Measurements from ENCODE around the gene DPYD. TPM values are rescaled to one million over a fixed set of nuclear protein-coding genes. Genes with fewer than 3 reads are reported as not detected.

Gene DPYD
- total and polyA plus RNA-seq, 10 of the 15 experiments (the other 5 are each of a cell fraction or from before 2014, with no cell fraction given): 5.7 to 23.8 (median 10.2) TPM

DNA sequence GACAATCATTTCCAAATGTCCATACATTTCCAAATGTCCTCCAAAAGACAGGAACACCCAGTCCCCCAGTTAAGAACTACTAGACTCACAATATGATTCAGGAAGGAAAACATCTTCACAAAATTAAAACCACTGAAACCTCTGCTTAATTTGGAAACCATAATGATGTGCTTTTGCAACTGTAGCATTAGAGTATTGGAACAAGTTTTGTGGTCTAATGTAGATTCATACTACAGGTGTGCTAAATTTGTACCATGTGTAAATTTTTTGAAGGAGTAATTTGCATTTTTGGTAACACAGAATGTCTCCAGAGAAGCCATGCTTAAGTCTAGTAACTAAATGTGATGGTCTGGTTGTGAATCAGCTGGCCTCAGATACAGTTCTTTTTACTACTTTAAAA lies 129.6 kb downstream of the DPYD start (continued):
- TF ChIP-seq, protein P1, sequence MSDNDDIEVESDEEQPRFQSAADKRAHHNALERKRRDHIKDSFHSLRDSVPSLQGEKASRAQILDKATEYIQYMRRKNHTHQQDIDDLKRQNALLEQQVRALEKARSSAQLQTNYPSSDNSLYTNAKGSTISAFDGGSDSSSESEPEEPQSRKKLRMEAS (IDR thresholded peaks at IDR 0.05; ENCODE audit: low read depth, low read length): no peak
- TF ChIP-seq, protein P2, sequence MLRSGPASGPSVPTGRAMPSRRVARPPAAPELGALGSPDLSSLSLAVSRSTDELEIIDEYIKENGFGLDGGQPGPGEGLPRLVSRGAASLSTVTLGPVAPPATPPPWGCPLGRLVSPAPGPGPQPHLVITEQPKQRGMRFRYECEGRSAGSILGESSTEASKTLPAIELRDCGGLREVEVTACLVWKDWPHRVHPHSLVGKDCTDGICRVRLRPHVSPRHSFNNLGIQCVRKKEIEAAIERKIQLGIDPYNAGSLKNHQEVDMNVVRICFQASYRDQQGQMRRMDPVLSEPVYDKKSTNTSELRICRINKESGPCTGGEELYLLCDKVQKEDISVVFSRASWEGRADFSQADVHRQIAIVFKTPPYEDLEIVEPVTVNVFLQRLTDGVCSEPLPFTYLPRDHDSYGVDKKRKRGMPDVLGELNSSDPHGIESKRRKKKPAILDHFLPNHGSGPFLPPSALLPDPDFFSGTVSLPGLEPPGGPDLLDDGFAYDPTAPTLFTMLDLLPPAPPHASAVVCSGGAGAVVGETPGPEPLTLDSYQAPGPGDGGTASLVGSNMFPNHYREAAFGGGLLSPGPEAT (IDR thresholded peaks at IDR 0.05; ENCODE audit: low read depth): peak; percentile 47; the same call in 1 of the 2 replicates
- TF ChIP-seq SMARCA5 (IDR thresholded peaks at IDR 0.05): no peak
- TF ChIP-seq MYB (IDR thresholded peaks at IDR 0.05; ENCODE audit: borderline replicate concordance, low read depth, low read length): no peak
- TF ChIP-seq, protein P3, sequence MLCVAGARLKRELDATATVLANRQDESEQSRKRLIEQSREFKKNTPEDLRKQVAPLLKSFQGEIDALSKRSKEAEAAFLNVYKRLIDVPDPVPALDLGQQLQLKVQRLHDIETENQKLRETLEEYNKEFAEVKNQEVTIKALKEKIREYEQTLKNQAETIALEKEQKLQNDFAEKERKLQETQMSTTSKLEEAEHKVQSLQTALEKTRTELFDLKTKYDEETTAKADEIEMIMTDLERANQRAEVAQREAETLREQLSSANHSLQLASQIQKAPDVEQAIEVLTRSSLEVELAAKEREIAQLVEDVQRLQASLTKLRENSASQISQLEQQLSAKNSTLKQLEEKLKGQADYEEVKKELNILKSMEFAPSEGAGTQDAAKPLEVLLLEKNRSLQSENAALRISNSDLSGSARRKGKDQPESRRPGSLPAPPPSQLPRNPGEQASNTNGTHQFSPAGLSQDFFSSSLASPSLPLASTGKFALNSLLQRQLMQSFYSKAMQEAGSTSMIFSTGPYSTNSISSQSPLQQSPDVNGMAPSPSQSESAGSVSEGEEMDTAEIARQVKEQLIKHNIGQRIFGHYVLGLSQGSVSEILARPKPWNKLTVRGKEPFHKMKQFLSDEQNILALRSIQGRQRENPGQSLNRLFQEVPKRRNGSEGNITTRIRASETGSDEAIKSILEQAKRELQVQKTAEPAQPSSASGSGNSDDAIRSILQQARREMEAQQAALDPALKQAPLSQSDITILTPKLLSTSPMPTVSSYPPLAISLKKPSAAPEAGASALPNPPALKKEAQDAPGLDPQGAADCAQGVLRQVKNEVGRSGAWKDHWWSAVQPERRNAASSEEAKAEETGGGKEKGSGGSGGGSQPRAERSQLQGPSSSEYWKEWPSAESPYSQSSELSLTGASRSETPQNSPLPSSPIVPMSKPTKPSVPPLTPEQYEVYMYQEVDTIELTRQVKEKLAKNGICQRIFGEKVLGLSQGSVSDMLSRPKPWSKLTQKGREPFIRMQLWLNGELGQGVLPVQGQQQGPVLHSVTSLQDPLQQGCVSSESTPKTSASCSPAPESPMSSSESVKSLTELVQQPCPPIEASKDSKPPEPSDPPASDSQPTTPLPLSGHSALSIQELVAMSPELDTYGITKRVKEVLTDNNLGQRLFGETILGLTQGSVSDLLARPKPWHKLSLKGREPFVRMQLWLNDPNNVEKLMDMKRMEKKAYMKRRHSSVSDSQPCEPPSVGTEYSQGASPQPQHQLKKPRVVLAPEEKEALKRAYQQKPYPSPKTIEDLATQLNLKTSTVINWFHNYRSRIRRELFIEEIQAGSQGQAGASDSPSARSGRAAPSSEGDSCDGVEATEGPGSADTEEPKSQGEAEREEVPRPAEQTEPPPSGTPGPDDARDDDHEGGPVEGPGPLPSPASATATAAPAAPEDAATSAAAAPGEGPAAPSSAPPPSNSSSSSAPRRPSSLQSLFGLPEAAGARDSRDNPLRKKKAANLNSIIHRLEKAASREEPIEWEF (IDR thresholded peaks at IDR 0.05; ENCODE audit: insufficient replicate concordance, low read depth, low read length): no peak
- TF ChIP-seq NR2F1 (conservative IDR thresholded peaks at IDR 0.05): no peak
- TF ChIP-seq, protein P4, sequence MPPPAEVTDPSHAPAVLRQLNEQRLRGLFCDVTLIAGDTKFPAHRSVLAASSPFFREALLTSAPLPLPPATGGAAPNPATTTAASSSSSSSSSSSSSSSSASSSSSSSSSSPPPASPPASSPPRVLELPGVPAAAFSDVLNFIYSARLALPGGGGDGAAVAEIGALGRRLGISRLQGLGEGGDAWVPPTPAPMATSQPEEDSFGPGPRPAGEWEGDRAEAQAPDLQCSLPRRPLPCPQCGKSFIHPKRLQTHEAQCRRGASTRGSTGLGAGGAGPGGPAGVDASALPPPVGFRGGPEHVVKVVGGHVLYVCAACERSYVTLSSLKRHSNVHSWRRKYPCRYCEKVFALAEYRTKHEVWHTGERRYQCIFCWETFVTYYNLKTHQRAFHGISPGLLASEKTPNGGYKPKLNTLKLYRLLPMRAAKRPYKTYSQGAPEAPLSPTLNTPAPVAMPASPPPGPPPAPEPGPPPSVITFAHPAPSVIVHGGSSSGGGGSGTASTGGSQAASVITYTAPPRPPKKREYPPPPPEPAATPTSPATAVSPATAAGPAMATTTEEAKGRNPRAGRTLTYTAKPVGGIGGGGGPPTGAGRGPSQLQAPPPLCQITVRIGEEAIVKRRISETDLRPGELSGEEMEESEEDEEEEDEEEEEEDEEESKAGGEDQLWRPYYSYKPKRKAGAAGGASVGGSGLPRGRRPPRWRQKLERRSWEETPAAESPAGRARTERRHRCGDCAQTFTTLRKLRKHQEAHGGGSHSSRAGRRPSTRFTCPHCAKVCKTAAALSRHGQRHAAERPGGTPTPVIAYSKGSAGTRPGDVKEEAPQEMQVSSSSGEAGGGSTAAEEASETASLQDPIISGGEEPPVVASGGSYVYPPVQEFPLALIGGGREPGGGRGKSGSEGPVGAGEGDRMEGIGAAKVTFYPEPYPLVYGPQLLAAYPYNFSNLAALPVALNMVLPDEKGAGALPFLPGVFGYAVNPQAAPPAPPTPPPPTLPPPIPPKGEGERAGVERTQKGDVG (CRISPR knock-in tag; IDR thresholded peaks at IDR 0.05): no peak
- TF ChIP-seq RUNX3 (IDR thresholded peaks at IDR 0.05; ENCODE audit: low read length): peak; percentile 94
- TF ChIP-seq NFYB (IDR thresholded peaks at IDR 0.05; ENCODE audit: insufficient read depth, low read depth, low read length): no peak
- TF ChIP-seq, protein P5, sequence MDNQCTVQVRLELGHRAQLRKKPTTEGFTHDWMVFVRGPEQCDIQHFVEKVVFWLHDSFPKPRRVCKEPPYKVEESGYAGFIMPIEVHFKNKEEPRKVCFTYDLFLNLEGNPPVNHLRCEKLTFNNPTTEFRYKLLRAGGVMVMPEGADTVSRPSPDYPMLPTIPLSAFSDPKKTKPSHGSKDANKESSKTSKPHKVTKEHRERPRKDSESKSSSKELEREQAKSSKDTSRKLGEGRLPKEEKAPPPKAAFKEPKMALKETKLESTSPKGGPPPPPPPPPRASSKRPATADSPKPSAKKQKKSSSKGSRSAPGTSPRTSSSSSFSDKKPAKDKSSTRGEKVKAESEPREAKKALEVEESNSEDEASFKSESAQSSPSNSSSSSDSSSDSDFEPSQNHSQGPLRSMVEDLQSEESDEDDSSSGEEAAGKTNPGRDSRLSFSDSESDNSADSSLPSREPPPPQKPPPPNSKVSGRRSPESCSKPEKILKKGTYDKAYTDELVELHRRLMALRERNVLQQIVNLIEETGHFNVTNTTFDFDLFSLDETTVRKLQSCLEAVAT (IDR thresholded peaks at IDR 0.05): no peak
- TF ChIP-seq, protein P6, sequence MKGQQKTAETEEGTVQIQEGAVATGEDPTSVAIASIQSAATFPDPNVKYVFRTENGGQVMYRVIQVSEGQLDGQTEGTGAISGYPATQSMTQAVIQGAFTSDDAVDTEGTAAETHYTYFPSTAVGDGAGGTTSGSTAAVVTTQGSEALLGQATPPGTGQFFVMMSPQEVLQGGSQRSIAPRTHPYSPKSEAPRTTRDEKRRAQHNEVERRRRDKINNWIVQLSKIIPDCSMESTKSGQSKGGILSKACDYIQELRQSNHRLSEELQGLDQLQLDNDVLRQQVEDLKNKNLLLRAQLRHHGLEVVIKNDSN (IDR thresholded peaks at IDR 0.05; ENCODE audit: borderline replicate concordance, extremely low read length, insufficient read depth, low read depth, low read length): no peak
- TF ChIP-seq RBBP5 (conservative IDR thresholded peaks at IDR 0.05): no peak
- TF ChIP-seq BMI1 (IDR thresholded peaks at IDR 0.05; ENCODE audit: borderline replicate concordance): no peak
- TF ChIP-seq NR2C2 (IDR thresholded peaks at IDR 0.05; ENCODE audit: borderline replicate concordance, control insufficient read depth, insufficient read length, low read depth): no peak
- TF ChIP-seq FOXK2 (IDR thresholded peaks at IDR 0.05): no peak
- no peak for TF ChIP-seq MXI1 (IDR thresholded peaks at IDR 0.05; ENCODE audit: low read depth, low read length)
- TF ChIP-seq RAD21 (IDR thresholded peaks at IDR 0.05; ENCODE audit: insufficient read depth, low read depth, low read length): no peak
- TF ChIP-seq TARDBP (IDR thresholded peaks at IDR 0.05; ENCODE audit: borderline replicate concordance): no peak

Measured in GM12878 (cell line).